COLO668 (cell line): ENCODE results near the gene GLI3.

Source experiments
- DNase-seq: peaks from one replicate; lab custom pipeline; 2025; ENCODE audit not compliant: unreplicated experiment; lab: John Stamatoyannopoulos, UW

GLI3 gene

GRCh38 chr7:42180806-42181205 is 56.2 kb downstream of the GLI3 start:
- no peak for DNase-seq

- DNase-seq = no peak
Observed at GRCh38 chr7:42176724-42177101, 60.3 kb downstream of the GLI3 start.

- DNase-seq = no peak
Observed at GRCh38 chr7:42175834-42176723, 60.9 kb downstream of the GLI3 start.

- DNase-seq = no peak
Observed at GRCh38 chr7:42174391-42174912, 62.6 kb downstream of the GLI3 start.

GRCh38 chr7:42170724-42171123 is 66.3 kb downstream of the GLI3 start:
- no peak for DNase-seq

GRCh38 chr7:42168512-42168911 is 68.5 kb downstream of the GLI3 start:
- no peak for DNase-seq

GRCh38 chr7:42167631-42168236 is 69.3 kb downstream of the GLI3 start:
- no peak for DNase-seq

GRCh38 chr7:42167206-42167605 is 69.8 kb downstream of the GLI3 start:
- DNase-seq = no peak

GRCh38 chr7:42164881-42165428 is 72.1 kb downstream of the GLI3 start:
- DNase-seq = no peak

- no peak for DNase-seq
Observed at GRCh38 chr7:42162560-42163325, 74.3 kb downstream of the GLI3 start.

- DNase-seq = no peak
Observed at GRCh38 chr7:42161719-42162118, 75.3 kb downstream of the GLI3 start.

- DNase-seq = no peak
Observed at GRCh38 chr7:42161110-42161509, 75.9 kb downstream of the GLI3 start.

- DNase-seq = no peak
Observed at GRCh38 chr7:42159130-42159529, 77.9 kb downstream of the GLI3 start.

- DNase-seq = no peak
Observed at GRCh38 chr7:42156967-42157721, 79.9 kb downstream of the GLI3 start.

GRCh38 chr7:42156291-42156865 is 80.6 kb downstream of the GLI3 start:
- no peak for DNase-seq

- DNase-seq = no peak
Observed at GRCh38 chr7:42155584-42156290, 81.3 kb downstream of the GLI3 start.

- DNase-seq = no peak
Observed at GRCh38 chr7:42154173-42154572, 82.8 kb downstream of the GLI3 start.

GRCh38 chr7:42152329-42153205 is 84.4 kb downstream of the GLI3 start:
- no peak for DNase-seq

GRCh38 chr7:42151309-42151708 is 85.7 kb downstream of the GLI3 start:
- DNase-seq = no peak
